Suprapubic skin (tissue), 3 donors: Measurements from ENCODE around the gene HYAL2.

Source experiments
- POLR2A ChIP-seq, 2 donors: fragments of 450-650 bp; IDR thresholded peaks; one replicate each; pipeline ENCODE4 v1.6.1; 2017; ENCODE audit warnings: antibody characterized with exemption in 2 of 2, mild to moderate bottlenecking in 2 of 2, moderate library complexity in 2 of 2
- TF ChIP-seq, protein P1 (sequence below), 2 donors: fragments of 200-600 bp in 1 of 2; fragments of 450-650 bp in 1 of 2; sonication (generic) in 1 of 2; IDR thresholded peaks; one replicate each; pipeline ENCODE4 v1.5.1; 2016 to 2019; ENCODE audit warnings: antibody characterized with exemption in 2 of 2, mild to moderate bottlenecking in 1 of 2, moderate library complexity in 1 of 2

DNA sequence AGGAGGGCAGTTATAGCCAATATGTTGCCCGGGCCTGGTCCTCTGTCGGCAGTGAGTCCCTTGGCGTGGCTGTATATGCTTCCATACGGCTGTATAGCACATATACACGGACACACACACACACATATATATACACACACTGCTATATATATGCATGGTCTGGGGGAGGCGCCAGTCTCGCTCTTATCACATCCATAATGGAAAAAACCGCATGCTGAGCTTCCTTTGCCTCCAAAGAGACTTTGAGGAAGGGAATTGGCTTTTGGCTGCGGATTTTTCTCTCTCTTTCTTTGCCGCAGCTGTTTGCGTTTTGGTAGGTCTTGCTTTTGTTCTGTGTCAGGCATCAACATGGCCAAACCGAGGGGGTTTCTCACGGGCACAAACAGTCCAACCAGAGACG is 48.0 kb upstream of the HYAL2 start:
- TF ChIP-seq, protein P1, sequence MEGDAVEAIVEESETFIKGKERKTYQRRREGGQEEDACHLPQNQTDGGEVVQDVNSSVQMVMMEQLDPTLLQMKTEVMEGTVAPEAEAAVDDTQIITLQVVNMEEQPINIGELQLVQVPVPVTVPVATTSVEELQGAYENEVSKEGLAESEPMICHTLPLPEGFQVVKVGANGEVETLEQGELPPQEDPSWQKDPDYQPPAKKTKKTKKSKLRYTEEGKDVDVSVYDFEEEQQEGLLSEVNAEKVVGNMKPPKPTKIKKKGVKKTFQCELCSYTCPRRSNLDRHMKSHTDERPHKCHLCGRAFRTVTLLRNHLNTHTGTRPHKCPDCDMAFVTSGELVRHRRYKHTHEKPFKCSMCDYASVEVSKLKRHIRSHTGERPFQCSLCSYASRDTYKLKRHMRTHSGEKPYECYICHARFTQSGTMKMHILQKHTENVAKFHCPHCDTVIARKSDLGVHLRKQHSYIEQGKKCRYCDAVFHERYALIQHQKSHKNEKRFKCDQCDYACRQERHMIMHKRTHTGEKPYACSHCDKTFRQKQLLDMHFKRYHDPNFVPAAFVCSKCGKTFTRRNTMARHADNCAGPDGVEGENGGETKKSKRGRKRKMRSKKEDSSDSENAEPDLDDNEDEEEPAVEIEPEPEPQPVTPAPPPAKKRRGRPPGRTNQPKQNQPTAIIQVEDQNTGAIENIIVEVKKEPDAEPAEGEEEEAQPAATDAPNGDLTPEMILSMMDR (IDR thresholded peaks at IDR 0.05): no peak
- no peak for TF ChIP-seq POLR2A (IDR thresholded peaks at IDR 0.05)
